Neural cell (in vitro differentiated cells): ENCODE results near the gene R3HDM4. TPM values are rescaled to one million over a fixed set of nuclear protein-coding genes. Genes with fewer than 3 reads are reported as not detected.

Source experiments
- H2AFZ ChIP-seq: fragments of 200-600, 300-800 bp; sonication (generic), shearing (Covaris generic); 2 replicates; pipeline ENCODE4 v1.6.0; 2014; ENCODE audit warnings: low read depth, mild to moderate bottlenecking, antibody characterized with exemption, low read length, moderate library complexity
- H3F3A ChIP-seq: fragments of 200-600 bp; shearing (Covaris generic); 2 replicates; pipeline ENCODE4 v1.6.1; 2016; ENCODE audit warnings: mild to moderate bottlenecking, moderate library complexity, mixed read lengths, antibody characterized with exemption, low read length; ENCODE audit not compliant: insufficient read depth, poor library complexity, severe bottlenecking
- H3K27ac ChIP-seq: fragments of 200-600, 300-800 bp; sonication (generic), shearing (Covaris generic); 2 replicates; pipeline ENCODE4 v1.5.1; 2014; ENCODE audit warnings: mild to moderate bottlenecking, low read length, moderate library complexity
- H3K27me3 ChIP-seq: fragments of 300-800, 200-600 bp; sonication (generic), shearing (Covaris generic); 2 replicates; pipeline ENCODE4 v1.6.0; 2014; ENCODE audit warnings: mild to moderate bottlenecking, low read depth, low read length, moderate library complexity; ENCODE audit not compliant: insufficient read depth
- H3K36me3 ChIP-seq: fragments of 300-800, 200-600 bp; sonication (generic), shearing (Covaris generic); 2 replicates; pipeline ENCODE4 v1.5.1; 2014; ENCODE audit warnings: mild to moderate bottlenecking, antibody characterized with exemption, low read length, moderate library complexity; ENCODE audit not compliant: insufficient read depth
- H3K4me2 ChIP-seq: fragments of 300-800, 200-600 bp; sonication (generic), shearing (Covaris generic); 2 replicates; pipeline ENCODE4 v1.6.0; 2014; ENCODE audit warnings: mild to moderate bottlenecking, low read length
- H3K4me3 ChIP-seq: fragments of 300-800, 200-600 bp; sonication (generic), shearing (Covaris generic); 2 replicates; pipeline ENCODE4 v1.5.1; 2014; ENCODE audit warnings: mild to moderate bottlenecking, low read length, moderate library complexity
- H3K79me2 ChIP-seq: fragments of 200-600 bp; shearing (Covaris generic); replicated peaks from 2 replicates; pipeline ENCODE4 v1.6.0; 2014; ENCODE audit warnings: mild to moderate bottlenecking, low read length, moderate library complexity; ENCODE audit not compliant: insufficient read depth
- H3K9ac ChIP-seq: fragments of 300-800, 200-600 bp; sonication (generic), shearing (Covaris generic); 2 replicates; pipeline ENCODE4 v1.6.1; 2016; ENCODE audit warnings: mild to moderate bottlenecking, low read length, mixed read lengths
- H3K9me2 ChIP-seq: fragments of 200-600 bp; shearing (Covaris generic); 2 replicates; pipeline ENCODE4 v1.6.1; 2016; ENCODE audit warnings: mild to moderate bottlenecking, low read length, mixed read lengths; ENCODE audit not compliant: insufficient read depth
- H3K9me3 ChIP-seq: fragments of 200-600, 300-800 bp; sonication (generic), shearing (Covaris generic); 2 replicates; pipeline ENCODE4 v1.6.1; 2016; ENCODE audit warnings: mild to moderate bottlenecking, mixed run types, low read length, moderate library complexity, mixed read lengths
- H4K20me1 ChIP-seq: fragments of 200-600 bp; shearing (Covaris generic); 2 replicates; pipeline ENCODE4 v1.6.1; 2016; ENCODE audit warnings: mild to moderate bottlenecking, mixed run types; ENCODE audit not compliant: insufficient read depth
- EP300 ChIP-seq: fragments of 450-650 bp; conservative IDR thresholded peaks from 2 replicates; pipeline ENCODE4 v1.6.1; 2014; ENCODE audit warnings: antibody characterized with exemption, mild to moderate bottlenecking, moderate library complexity; ENCODE audit not compliant: poor library complexity, severe bottlenecking
- EZH2 ChIP-seq: fragments of 200-600, 300-800 bp; shearing (Covaris generic), sonication (generic); IDR thresholded peaks from 2 replicates; pipeline ENCODE4 v1.6.1; 2014; ENCODE audit warnings: antibody characterized with exemption, low read length, borderline replicate concordance, mild to moderate bottlenecking; ENCODE audit not compliant: insufficient read depth, poor library complexity, severe bottlenecking
- MXI1 ChIP-seq: fragments of 450-650 bp; conservative IDR thresholded peaks from 2 replicates; pipeline ENCODE4 v1.6.1; 2014; ENCODE audit warnings: antibody characterized with exemption, mild to moderate bottlenecking; ENCODE audit not compliant: poor library complexity, severe bottlenecking
- POLR2AphosphoS5 ChIP-seq: IDR thresholded peaks from 2 replicates; pipeline ENCODE4 v1.6.1; 2012
- RAD21 ChIP-seq: fragments of 450-650 bp; conservative IDR thresholded peaks from 2 replicates; pipeline ENCODE4 v1.6.1; 2014; ENCODE audit warnings: antibody characterized with exemption, mild to moderate bottlenecking, moderate library complexity
- SMC3 ChIP-seq: fragments of 450-650 bp; conservative IDR thresholded peaks from 2 replicates; pipeline ENCODE4 v1.6.1; 2014; ENCODE audit warnings: antibody characterized with exemption, mild to moderate bottlenecking, moderate library complexity; ENCODE audit not compliant: poor library complexity
- TAF1 ChIP-seq: IDR thresholded peaks from 2 replicates; pipeline ENCODE4 v1.6.1; 2012; ENCODE audit warnings: low read depth
- polyA plus RNA-seq: library from polyadenylated mRNA; depleted of rRNA; stranded (reverse); fragments of >200 nt; gene quantifications from 2 replicates; pipeline ENCODE4 v1.2.3, GENCODE V29; 2014
- TF ChIP-seq, protein P1 (sequence below): fragments of 450-650 bp; IDR thresholded peaks from 2 replicates; pipeline ENCODE4 v1.5.1; 2014; ENCODE audit warnings: antibody characterized with exemption, mild to moderate bottlenecking, moderate library complexity; ENCODE audit not compliant: poor library complexity, severe bottlenecking
- TF ChIP-seq, protein P2 (sequence below): IDR thresholded peaks from 2 replicates; pipeline ENCODE4 v1.6.1; 2012; ENCODE audit warnings: borderline replicate concordance

Gene R3HDM4
- polyA plus RNA-seq, 1 donor from 2014 or later: 51.2 TPM

DNA sequence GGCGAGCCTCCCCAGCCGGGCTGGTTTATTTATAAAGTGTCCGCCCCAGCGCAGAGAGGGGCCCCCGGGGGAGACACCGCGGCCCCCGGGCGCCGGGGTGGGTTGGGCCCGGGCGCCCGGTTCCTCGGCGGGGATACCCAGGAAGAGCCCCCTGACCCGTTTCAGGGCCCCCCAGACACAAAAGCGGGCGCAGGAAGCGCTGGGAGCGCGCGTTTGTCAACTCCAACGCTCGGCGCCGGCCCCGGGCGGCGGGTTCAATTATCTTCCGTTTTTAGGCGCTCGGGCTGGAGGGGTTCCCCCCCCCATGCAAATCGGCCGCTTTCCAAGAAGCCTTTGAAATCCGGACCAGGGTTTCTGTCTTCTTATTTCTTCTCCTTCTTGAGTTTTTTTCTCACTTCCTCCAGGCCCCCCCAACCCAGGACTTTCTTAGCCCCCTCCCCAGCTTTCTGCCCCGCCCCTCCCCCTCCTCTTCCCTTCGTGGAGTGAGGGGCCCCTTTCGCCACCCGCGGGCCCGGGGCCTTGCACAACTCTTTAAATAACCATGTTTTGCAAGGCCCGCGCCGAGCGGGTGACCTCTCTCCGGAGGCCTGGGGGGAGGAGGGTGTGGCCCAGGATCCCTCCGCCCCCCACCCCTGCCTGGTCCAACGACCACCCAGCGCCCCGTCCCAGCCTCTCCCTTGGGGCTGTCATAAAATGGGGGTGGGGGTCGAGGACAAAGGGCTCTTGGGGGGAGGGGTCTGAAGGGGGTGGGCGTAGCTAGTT, 13.8 kb upstream of the R3HDM4 start:
- Histone ChIP-seq H3K4me2 (no peak overlapping the region), H3K4me3 (peak overlapping the region; percentile 84), H3K27ac (peak overlapping the region; percentile 60), H3K27me3 (no peaks in the 10 kb centered on the region), H3K9me2 (no peaks in the 10 kb centered on the region), H3K9ac (peak overlapping the region; percentile 85), H3K79me2 (peaks cover 11% of the 10 kb centered on the region), H2AFZ (no peak overlapping the region), H3K36me3 (no peaks in the 10 kb centered on the region), H3K9me3 (no peaks in the 10 kb centered on the region), H3F3A (no peaks in the 10 kb centered on the region), H4K20me1 (no peaks in the 10 kb centered on the region)
- TF ChIP-seq, protein P1, sequence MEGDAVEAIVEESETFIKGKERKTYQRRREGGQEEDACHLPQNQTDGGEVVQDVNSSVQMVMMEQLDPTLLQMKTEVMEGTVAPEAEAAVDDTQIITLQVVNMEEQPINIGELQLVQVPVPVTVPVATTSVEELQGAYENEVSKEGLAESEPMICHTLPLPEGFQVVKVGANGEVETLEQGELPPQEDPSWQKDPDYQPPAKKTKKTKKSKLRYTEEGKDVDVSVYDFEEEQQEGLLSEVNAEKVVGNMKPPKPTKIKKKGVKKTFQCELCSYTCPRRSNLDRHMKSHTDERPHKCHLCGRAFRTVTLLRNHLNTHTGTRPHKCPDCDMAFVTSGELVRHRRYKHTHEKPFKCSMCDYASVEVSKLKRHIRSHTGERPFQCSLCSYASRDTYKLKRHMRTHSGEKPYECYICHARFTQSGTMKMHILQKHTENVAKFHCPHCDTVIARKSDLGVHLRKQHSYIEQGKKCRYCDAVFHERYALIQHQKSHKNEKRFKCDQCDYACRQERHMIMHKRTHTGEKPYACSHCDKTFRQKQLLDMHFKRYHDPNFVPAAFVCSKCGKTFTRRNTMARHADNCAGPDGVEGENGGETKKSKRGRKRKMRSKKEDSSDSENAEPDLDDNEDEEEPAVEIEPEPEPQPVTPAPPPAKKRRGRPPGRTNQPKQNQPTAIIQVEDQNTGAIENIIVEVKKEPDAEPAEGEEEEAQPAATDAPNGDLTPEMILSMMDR: no peak
- TF ChIP-seq EP300 (no peak), TAF1 (no peak), SMC3 (no peak), RAD21 (no peak), EZH2 (no peak), MXI1 (no peak), POLR2AphosphoS5 (no peak)
- TF ChIP-seq, protein P2, sequence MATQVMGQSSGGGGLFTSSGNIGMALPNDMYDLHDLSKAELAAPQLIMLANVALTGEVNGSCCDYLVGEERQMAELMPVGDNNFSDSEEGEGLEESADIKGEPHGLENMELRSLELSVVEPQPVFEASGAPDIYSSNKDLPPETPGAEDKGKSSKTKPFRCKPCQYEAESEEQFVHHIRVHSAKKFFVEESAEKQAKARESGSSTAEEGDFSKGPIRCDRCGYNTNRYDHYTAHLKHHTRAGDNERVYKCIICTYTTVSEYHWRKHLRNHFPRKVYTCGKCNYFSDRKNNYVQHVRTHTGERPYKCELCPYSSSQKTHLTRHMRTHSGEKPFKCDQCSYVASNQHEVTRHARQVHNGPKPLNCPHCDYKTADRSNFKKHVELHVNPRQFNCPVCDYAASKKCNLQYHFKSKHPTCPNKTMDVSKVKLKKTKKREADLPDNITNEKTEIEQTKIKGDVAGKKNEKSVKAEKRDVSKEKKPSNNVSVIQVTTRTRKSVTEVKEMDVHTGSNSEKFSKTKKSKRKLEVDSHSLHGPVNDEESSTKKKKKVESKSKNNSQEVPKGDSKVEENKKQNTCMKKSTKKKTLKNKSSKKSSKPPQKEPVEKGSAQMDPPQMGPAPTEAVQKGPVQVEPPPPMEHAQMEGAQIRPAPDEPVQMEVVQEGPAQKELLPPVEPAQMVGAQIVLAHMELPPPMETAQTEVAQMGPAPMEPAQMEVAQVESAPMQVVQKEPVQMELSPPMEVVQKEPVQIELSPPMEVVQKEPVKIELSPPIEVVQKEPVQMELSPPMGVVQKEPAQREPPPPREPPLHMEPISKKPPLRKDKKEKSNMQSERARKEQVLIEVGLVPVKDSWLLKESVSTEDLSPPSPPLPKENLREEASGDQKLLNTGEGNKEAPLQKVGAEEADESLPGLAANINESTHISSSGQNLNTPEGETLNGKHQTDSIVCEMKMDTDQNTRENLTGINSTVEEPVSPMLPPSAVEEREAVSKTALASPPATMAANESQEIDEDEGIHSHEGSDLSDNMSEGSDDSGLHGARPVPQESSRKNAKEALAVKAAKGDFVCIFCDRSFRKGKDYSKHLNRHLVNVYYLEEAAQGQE: no peak

DNA sequence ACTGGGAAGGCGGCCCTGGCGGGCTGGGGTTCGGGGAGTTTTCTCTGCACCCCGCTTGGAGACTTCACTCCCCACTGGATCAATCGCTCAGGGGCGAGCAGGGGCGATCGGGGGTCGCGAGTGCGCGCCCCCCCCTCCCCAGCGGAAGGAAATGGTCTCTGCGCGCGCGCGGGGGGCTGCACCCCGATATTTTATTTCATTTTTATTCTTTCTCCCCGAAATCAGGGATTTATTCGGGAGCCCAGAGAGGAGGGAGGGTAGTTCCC, 13.2 kb upstream of the R3HDM4 start:
- TF ChIP-seq, protein P1: no peak
- TF ChIP-seq EP300 (no peak), MXI1 (no peak), POLR2AphosphoS5 (no peak), RAD21 (no peak), EZH2 (no peak), SMC3 (no peak), TAF1 (no peak)
- TF ChIP-seq, protein P2: no peak
- H2AFZ ChIP-seq: no peak overlapping the region
- H4K20me1 ChIP-seq: no peaks in the 10 kb centered on the region
- peak overlapping the region; percentile 60 for H3K27ac ChIP-seq
- H3K9me3 ChIP-seq: no peaks in the 10 kb centered on the region
- no peaks in the 10 kb centered on the region for H3K36me3 ChIP-seq
- H3F3A ChIP-seq: no peaks in the 10 kb centered on the region
- peaks cover 2% of the 10 kb centered on the region for H3K27me3 ChIP-seq
- H3K4me2 ChIP-seq: no peak overlapping the region
- peak overlapping the region; percentile 85 for H3K9ac ChIP-seq
- peak overlapping the region; percentile 84 for H3K4me3 ChIP-seq
- H3K9me2 ChIP-seq: no peaks in the 10 kb centered on the region
- H3K79me2 ChIP-seq: peaks cover 11% of the 10 kb centered on the region
